GM19035 (cell line): Measurements from ENCODE around the gene ZCWPW2.

Experiments
- ATAC-seq: cut with Tn5 transposase; IDR thresholded peaks from one replicate; pipeline ENCODE4 v1.9.1; 2021; ENCODE audit not compliant: unreplicated experiment

ZCWPW2 gene

GRCh38 chr3:28569357-28569756 is 220.8 kb downstream of the ZCWPW2 start:
- no peak for ATAC-seq

DNA sequence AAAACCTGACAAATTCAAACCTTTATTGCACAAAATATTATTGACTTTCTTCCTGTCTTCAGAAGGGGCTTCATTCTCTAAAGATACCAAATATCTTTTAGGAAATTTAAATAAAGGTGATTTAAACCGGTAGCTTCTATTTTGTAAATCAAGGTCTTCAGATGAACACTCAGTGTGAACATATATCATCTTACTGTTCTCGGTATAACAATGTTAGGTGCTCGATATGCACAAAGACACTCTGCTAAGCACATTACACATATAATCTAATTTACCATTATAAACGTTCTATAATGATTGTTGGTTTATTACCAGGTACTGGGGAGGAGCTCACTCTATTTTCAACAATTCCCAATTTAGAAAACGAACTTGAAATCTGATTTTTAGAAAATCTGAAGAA is 225.5 kb downstream of the ZCWPW2 start:
- no peak for ATAC-seq

DNA sequence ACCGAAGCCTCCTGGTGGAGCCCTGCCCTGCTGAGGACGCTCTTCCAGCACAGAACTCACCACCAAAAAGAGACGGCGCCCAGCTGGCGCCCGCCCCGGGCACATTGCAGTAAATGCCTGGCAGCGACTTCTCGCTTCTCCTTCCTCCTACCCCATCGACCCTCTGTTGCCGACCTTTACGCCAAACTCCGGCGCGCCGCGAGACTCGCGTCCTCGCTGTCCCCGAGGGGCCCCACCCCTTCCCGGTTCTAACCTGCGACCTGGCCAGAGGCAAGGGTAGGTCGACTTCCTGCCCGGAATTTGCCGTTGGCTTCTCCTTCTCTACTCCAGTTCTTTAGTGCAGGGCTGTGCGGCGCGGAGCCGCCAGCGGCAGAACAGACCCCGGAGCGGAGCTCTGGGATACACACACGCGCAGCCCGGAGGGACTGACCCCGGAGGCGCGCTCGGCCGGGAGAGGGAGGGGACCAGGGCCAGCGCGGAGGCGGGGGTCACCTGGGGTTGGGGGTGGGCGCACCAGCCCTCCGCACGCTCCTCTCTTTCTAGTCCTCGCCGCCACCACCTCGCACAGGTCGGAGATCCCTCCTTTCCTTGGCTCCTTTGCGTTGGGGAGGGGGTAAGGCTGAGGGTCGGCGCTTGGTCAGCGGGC is 226.7 kb downstream of the ZCWPW2 start:
- no peak for ATAC-seq
